ENCODE results near the gene KIF3C.
A peak's percentile ranks its signal among the peaks of the same experiment; 100 is the strongest.

DNA sequence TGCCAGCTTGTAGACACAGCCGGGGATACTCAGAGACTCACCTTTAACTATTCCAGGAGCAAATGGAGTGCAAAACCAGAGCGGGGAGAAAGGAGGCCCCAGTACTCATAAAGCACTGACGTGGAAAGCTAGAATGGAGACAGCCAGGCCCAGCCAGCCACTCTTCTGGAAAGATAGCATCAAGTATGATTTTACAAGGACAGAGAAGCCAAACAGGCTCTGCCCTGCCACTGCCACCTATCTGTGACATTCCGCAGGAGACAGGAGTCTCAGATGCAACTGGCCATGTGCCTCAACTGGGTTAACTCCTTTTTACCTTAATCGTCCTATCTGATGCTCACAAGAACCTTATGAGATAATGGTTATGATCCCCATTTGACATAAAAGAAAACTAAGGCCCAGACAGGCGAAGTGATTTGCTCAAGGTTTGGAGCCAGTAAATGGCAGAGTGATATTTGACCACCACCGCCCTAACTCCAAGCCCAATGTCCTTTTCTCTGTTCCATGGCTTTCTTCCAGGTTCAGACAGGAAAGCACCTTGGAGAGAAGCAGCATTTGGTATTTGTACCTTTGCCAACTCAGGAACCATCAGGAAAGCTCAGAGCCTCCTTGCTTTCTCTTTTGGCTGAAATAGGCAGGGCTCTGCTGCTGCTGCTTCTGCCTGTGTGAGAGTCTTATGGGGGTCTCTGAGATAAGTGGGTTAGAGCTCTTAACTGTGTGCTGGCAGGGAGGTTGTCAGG is 15.6 kb downstream of the KIF3C start:
- TF ChIP-seq, protein P1, sequence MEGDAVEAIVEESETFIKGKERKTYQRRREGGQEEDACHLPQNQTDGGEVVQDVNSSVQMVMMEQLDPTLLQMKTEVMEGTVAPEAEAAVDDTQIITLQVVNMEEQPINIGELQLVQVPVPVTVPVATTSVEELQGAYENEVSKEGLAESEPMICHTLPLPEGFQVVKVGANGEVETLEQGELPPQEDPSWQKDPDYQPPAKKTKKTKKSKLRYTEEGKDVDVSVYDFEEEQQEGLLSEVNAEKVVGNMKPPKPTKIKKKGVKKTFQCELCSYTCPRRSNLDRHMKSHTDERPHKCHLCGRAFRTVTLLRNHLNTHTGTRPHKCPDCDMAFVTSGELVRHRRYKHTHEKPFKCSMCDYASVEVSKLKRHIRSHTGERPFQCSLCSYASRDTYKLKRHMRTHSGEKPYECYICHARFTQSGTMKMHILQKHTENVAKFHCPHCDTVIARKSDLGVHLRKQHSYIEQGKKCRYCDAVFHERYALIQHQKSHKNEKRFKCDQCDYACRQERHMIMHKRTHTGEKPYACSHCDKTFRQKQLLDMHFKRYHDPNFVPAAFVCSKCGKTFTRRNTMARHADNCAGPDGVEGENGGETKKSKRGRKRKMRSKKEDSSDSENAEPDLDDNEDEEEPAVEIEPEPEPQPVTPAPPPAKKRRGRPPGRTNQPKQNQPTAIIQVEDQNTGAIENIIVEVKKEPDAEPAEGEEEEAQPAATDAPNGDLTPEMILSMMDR (IDR thresholded peaks at IDR 0.05) = peak in 3 of 4 experiments; percentile 52 to 63 (median 61)
- TF ChIP-seq POLR2A (IDR thresholded peaks at IDR 0.05) (no peak), POLR2AphosphoS5 (IDR thresholded peaks at IDR 0.05) (peak; percentile 78)

Measured in prostate gland (tissue), 2 donors.